ENCODE data around the gene CARS2. TPM values are rescaled to one million over a fixed set of nuclear protein-coding genes. Genes with fewer than 3 reads are reported as not detected.
"Not testable (repeated sequence)": the region's sequence is repeated elsewhere in the genome, so short reads cannot be mapped to it uniquely, and the experiment has no call there.

The CARS2 gene
- total RNA-seq, 1 donor from 2014 or later: 74.6 TPM

DNA sequence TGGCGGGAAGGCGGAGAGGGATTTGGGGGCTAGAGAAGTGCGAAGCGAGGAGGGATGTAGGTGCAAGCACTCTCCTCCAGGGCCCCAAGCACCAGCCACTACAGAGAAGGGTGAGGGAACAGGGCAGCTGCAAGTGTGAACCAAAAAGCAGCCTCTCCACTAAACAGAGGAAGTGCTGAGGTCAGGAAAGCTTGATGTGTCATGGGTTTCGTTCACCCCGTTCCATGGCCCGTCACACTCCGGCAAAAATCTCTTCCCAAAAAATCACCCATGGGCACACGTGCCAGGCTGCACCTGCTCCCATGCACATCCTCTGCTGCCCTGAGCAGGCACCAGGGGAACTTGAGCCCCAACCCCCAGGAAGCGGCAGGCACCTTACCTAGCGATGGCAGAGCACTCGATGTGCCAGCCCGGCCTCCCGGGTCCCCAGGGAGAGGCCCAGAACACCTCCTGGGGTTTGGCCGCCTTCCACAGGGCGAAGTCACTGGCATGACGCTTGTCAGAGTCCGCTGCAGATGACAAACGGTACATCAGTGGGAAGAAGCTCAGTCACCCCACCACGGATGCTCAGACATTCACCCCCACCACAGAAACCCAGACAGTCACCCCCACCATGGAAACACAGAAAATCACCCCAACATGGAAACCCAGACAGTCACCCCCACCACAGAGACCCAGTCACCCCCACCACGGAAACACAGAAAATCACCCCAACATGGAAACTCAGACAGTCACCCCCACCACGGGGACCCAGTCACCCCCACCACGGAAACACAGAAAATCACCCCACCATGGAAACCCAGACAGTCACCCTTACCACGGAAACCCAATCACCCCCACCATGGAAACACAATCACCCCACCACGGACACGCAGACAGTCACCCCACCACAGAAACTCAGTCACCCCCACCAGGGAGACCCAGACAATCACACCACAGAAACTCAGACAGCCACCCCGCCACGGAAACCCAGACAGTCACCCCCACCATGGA is 29.0 kb downstream of the CARS2 start:
- peak overlapping the region; percentile 12 for H3K27ac ChIP-seq (ENCODE audit: low read depth, low read length)
- H3K4me3 ChIP-seq (ENCODE audit: low read length in 3 of 3): no peak overlapping the region
- peaks cover 18 to 38% (median 29%) of the 10 kb centered on the region in 3 donors for H3K36me3 ChIP-seq (ENCODE audit: control insufficient read depth in 3 of 3, insufficient read depth in 3 of 3, low read length in 3 of 3)
- peaks cover 0 to 3% (median 0%) of the 10 kb centered on the region in 3 donors for H3K4me1 ChIP-seq (ENCODE audit: control insufficient read depth in 3 of 3, insufficient read depth in 3 of 3, low read length in 3 of 3)
- no peaks in the 10 kb centered on the region for H3K27me3 ChIP-seq (ENCODE audit: control insufficient read depth in 3 of 3, insufficient read depth in 3 of 3, low read length in 3 of 3)
- no peak overlapping the region for H3K9ac ChIP-seq (ENCODE audit: low read depth in 1 of 3, low read length in 3 of 3)
- no peaks in the 10 kb centered on the region for H3K9me3 ChIP-seq (ENCODE audit: control insufficient read depth in 3 of 3, low read length in 3 of 3)

DNA sequence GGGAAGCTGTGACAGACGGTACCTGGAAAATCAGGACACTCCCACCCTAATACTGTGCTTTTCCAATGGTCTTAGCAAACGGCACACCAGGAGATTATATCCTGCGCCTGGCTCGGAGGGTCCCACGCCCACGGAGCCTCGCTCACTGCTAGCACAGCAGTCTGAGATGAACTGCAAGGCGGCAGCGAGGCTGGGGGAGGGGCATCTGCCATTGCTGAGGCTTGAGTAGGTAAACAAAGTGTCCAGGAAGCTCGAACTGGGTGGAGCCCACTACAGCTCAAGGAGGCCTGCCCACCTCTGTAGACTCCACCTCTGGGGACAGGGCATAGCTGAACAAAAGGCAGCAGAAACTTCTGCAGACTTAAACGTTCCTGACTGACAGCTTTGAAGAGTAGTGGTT is 36.1 kb downstream of the CARS2 start:
- H3K9ac ChIP-seq (ENCODE audit: low read depth in 1 of 3, low read length in 3 of 3); H3K27me3 ChIP-seq (ENCODE audit: control insufficient read depth in 3 of 3, insufficient read depth in 3 of 3, low read length in 3 of 3); H3K4me1 ChIP-seq (ENCODE audit: control insufficient read depth in 3 of 3, insufficient read depth in 3 of 3, low read length in 3 of 3); H3K27ac ChIP-seq (ENCODE audit: low read depth, low read length); H3K4me3 ChIP-seq (ENCODE audit: low read length in 3 of 3); H3K9me3 ChIP-seq (ENCODE audit: control insufficient read depth in 3 of 3, low read length in 3 of 3): not testable (repeated sequence)
- peaks cover 21 to 26% (median 22%) of the 10 kb centered on the region in 3 donors for H3K36me3 ChIP-seq (ENCODE audit: control insufficient read depth in 3 of 3, insufficient read depth in 3 of 3, low read length in 3 of 3)

DNA sequence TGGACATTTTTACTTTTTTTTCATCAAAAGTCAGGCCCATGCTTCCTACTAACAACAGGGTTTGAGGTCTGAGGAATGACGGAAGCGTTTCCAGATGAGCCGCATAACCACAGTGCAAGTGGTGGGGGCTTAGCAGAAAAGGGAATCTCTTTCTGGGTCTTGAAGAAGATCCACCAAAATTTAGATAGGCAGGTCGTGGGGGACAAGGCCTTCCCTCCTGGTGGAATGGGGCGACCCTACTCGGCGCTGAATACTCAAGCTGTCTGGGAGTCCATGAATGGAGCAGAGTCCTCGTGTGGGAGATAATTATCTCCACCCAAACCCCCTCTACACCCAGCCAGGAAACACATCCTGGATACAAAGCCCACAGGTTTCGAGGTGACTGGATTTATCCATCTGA is 36.9 kb downstream of the CARS2 start:
- Histone ChIP-seq H3K4me1 (ENCODE audit: control insufficient read depth in 3 of 3, insufficient read depth in 3 of 3, low read length in 3 of 3) (no peaks in the 10 kb centered on the region), H3K9ac (ENCODE audit: low read depth in 1 of 3, low read length in 3 of 3) (no peak overlapping the region), H3K27ac (ENCODE audit: low read depth, low read length) (no peak overlapping the region), H3K36me3 (ENCODE audit: control insufficient read depth in 3 of 3, insufficient read depth in 3 of 3, low read length in 3 of 3) (peaks cover 24 to 28% (median 26%) of the 10 kb centered on the region in 3 donors), H3K27me3 (ENCODE audit: control insufficient read depth in 3 of 3, insufficient read depth in 3 of 3, low read length in 3 of 3) (no peaks in the 10 kb centered on the region), H3K9me3 (ENCODE audit: control insufficient read depth in 3 of 3, low read length in 3 of 3) (no peaks in the 10 kb centered on the region), H3K4me3 (ENCODE audit: low read length in 3 of 3) (no peak overlapping the region)

DNA sequence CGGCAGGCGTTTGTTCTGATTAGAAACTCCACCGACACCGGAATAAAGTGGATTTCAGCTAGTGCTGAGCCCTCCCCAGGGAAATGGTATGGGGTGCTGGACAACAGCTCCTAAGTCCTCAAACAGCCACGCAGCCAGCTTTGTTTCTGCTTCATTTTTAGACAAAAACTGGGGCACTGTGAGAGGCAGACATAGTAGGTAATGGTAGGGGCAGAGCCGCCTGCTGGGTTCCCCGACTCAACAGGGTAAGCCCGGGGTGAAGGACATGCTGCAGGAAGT is 39.7 kb downstream of the CARS2 start:
- Histone ChIP-seq H3K27ac (ENCODE audit: low read depth, low read length) (no peak overlapping the region), H3K9me3 (ENCODE audit: control insufficient read depth in 3 of 3, low read length in 3 of 3) (no peaks in the 10 kb centered on the region), H3K36me3 (ENCODE audit: control insufficient read depth in 3 of 3, insufficient read depth in 3 of 3, low read length in 3 of 3) (peaks cover 47 to 50% (median 48%) of the 10 kb centered on the region in 3 donors), H3K4me3 (ENCODE audit: low read length in 3 of 3) (no peak overlapping the region), H3K4me1 (ENCODE audit: control insufficient read depth in 3 of 3, insufficient read depth in 3 of 3, low read length in 3 of 3) (no peaks in the 10 kb centered on the region), H3K9ac (ENCODE audit: low read depth in 1 of 3, low read length in 3 of 3) (no peak overlapping the region), H3K27me3 (ENCODE audit: control insufficient read depth in 3 of 3, insufficient read depth in 3 of 3, low read length in 3 of 3) (no peaks in the 10 kb centered on the region)

- Histone ChIP-seq H3K27ac (ENCODE audit: low read depth, low read length) (no peak overlapping the region), H3K4me1 (ENCODE audit: control insufficient read depth in 3 of 3, insufficient read depth in 3 of 3, low read length in 3 of 3) (no peaks in the 10 kb centered on the region), H3K36me3 (ENCODE audit: control insufficient read depth in 3 of 3, insufficient read depth in 3 of 3, low read length in 3 of 3) (peaks cover 47 to 53% (median 48%) of the 10 kb centered on the region in 3 donors), H3K27me3 (ENCODE audit: control insufficient read depth in 3 of 3, insufficient read depth in 3 of 3, low read length in 3 of 3) (no peaks in the 10 kb centered on the region), H3K4me3 (ENCODE audit: low read length in 3 of 3) (no peak overlapping the region), H3K9ac (ENCODE audit: low read depth in 1 of 3, low read length in 3 of 3) (no peak overlapping the region), H3K9me3 (ENCODE audit: control insufficient read depth in 3 of 3, low read length in 3 of 3) (no peaks in the 10 kb centered on the region)
These were observed 40.2 kb downstream of the CARS2 start for GRCh38 chr13:110665491-110666254.

- Histone ChIP-seq H3K27ac (ENCODE audit: low read depth, low read length) (no peak overlapping the region), H3K36me3 (ENCODE audit: control insufficient read depth in 3 of 3, insufficient read depth in 3 of 3, low read length in 3 of 3) (peaks cover 47 to 58% (median 48%) of the 10 kb centered on the region in 3 donors)
These were observed 41.2 kb downstream of the CARS2 start for GRCh38 chr13:110664673-110665072.

DNA sequence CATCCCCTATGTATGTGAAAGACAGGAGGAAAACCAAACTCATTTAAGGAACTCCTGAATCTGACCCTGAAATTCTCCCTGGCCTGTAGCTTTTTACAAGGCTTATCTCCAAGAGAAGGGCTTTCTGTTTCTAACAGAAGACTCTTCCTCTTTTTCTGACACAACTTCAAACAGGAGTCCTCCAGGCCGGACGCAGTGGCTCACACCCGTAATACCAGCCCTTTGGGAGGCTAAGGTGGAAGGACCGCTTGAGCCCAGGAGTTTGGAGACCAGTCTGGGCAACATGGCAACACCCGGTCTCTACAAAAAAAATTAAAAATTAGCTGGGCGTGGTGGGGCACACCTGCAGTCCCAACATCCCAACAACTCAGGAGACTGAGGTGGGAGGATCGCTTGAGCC is 41.9 kb downstream of the CARS2 start:
- Histone ChIP-seq H3K9me3 (ENCODE audit: control insufficient read depth in 3 of 3, low read length in 3 of 3) (no peaks in the 10 kb centered on the region), H3K27ac (ENCODE audit: low read depth, low read length) (no peak overlapping the region), H3K27me3 (ENCODE audit: control insufficient read depth in 3 of 3, insufficient read depth in 3 of 3, low read length in 3 of 3) (no peaks in the 10 kb centered on the region), H3K36me3 (ENCODE audit: control insufficient read depth in 3 of 3, insufficient read depth in 3 of 3, low read length in 3 of 3) (peaks cover 46 to 55% (median 47%) of the 10 kb centered on the region in 3 donors), H3K4me3 (ENCODE audit: low read length in 3 of 3) (no peak overlapping the region), H3K9ac (ENCODE audit: low read depth in 1 of 3, low read length in 3 of 3) (no peak overlapping the region), H3K4me1 (ENCODE audit: control insufficient read depth in 3 of 3, insufficient read depth in 3 of 3, low read length in 3 of 3) (no peaks in the 10 kb centered on the region)

More at GRCh38 chr13:110664673-110665072, 41.2 kb downstream of the CARS2 start:
- Histone ChIP-seq H3K9me3 (ENCODE audit: control insufficient read depth in 3 of 3, low read length in 3 of 3) (no peaks in the 10 kb centered on the region), H3K4me1 (ENCODE audit: control insufficient read depth in 3 of 3, insufficient read depth in 3 of 3, low read length in 3 of 3) (no peaks in the 10 kb centered on the region), H3K27me3 (ENCODE audit: control insufficient read depth in 3 of 3, insufficient read depth in 3 of 3, low read length in 3 of 3) (no peaks in the 10 kb centered on the region), H3K4me3 (ENCODE audit: low read length in 3 of 3) (no peak overlapping the region), H3K9ac (ENCODE audit: low read depth in 1 of 3, low read length in 3 of 3) (no peak overlapping the region)

DNA sequence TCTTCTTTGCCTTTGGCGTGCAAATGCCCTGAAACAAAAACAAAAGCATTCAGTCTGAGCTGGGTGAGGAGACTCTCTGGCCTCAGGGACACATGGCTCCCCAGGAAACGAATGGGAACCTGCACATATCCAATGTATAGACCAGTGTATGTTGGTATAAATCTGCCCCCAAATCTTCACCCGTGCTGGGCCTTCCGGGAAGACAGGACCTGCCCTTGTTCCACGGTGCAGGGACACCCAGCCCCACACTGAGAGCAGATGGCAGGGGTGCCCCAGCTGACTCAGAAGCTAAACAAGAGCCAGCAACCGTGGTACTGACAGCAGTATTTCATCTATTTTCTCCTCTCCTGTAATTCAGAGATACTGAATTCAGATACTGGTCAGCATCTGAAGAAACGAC is 42.4 kb downstream of the CARS2 start:
- Histone ChIP-seq H3K27me3 (ENCODE audit: control insufficient read depth in 3 of 3, insufficient read depth in 3 of 3, low read length in 3 of 3) (no peaks in the 10 kb centered on the region), H3K4me1 (ENCODE audit: control insufficient read depth in 3 of 3, insufficient read depth in 3 of 3, low read length in 3 of 3) (no peaks in the 10 kb centered on the region), H3K36me3 (ENCODE audit: control insufficient read depth in 3 of 3, insufficient read depth in 3 of 3, low read length in 3 of 3) (peaks cover 43 to 53% (median 47%) of the 10 kb centered on the region in 3 donors), H3K9me3 (ENCODE audit: control insufficient read depth in 3 of 3, low read length in 3 of 3) (no peaks in the 10 kb centered on the region), H3K9ac (ENCODE audit: low read depth in 1 of 3, low read length in 3 of 3) (no peak overlapping the region), H3K4me3 (ENCODE audit: low read length in 3 of 3) (no peak overlapping the region), H3K27ac (ENCODE audit: low read depth, low read length) (no peak overlapping the region)

GRCh38 chr13:110662777-110663443 is 43.0 kb downstream of the CARS2 start:
- peaks cover 43 to 53% (median 45%) of the 10 kb centered on the region in 3 donors for H3K36me3 ChIP-seq (ENCODE audit: control insufficient read depth in 3 of 3, insufficient read depth in 3 of 3, low read length in 3 of 3)
- no peak overlapping the region for H3K27ac ChIP-seq (ENCODE audit: low read depth, low read length)
- H3K27me3 ChIP-seq (ENCODE audit: control insufficient read depth in 3 of 3, insufficient read depth in 3 of 3, low read length in 3 of 3): no peaks in the 10 kb centered on the region
- H3K9ac ChIP-seq (ENCODE audit: low read depth in 1 of 3, low read length in 3 of 3): no peak overlapping the region
- H3K4me3 ChIP-seq (ENCODE audit: low read length in 3 of 3): no peak overlapping the region
- H3K4me1 ChIP-seq (ENCODE audit: control insufficient read depth in 3 of 3, insufficient read depth in 3 of 3, low read length in 3 of 3): no peaks in the 10 kb centered on the region
- no peaks in the 10 kb centered on the region for H3K9me3 ChIP-seq (ENCODE audit: control insufficient read depth in 3 of 3, low read length in 3 of 3)
